ENCODE data around the gene SLC23A2.
A peak's percentile ranks its signal among the peaks of the same experiment; 100 is the strongest.

- TF ChIP-seq CTCF (IDR thresholded peaks at IDR 0.05) = peak in 1 of 6 experiments; percentile 5
- TF ChIP-seq POLR2A (IDR thresholded peaks at IDR 0.05) = no peak
Measured at GRCh38 chr20:4962241-4962855, 39.0 kb downstream of the SLC23A2 start.
